GM21360 (cell line): ENCODE results near the gene TSC22D3.
A peak's percentile ranks its signal among the peaks of the same experiment; 100 is the strongest.

Source experiments
- ATAC-seq: cut with Tn5 transposase; IDR thresholded peaks from one replicate; pipeline ENCODE4 v1.9.1; 2021; ENCODE audit warnings: mild to moderate bottlenecking, moderate library complexity; ENCODE audit not compliant: unreplicated experiment

TSC22D3 gene

DNA sequence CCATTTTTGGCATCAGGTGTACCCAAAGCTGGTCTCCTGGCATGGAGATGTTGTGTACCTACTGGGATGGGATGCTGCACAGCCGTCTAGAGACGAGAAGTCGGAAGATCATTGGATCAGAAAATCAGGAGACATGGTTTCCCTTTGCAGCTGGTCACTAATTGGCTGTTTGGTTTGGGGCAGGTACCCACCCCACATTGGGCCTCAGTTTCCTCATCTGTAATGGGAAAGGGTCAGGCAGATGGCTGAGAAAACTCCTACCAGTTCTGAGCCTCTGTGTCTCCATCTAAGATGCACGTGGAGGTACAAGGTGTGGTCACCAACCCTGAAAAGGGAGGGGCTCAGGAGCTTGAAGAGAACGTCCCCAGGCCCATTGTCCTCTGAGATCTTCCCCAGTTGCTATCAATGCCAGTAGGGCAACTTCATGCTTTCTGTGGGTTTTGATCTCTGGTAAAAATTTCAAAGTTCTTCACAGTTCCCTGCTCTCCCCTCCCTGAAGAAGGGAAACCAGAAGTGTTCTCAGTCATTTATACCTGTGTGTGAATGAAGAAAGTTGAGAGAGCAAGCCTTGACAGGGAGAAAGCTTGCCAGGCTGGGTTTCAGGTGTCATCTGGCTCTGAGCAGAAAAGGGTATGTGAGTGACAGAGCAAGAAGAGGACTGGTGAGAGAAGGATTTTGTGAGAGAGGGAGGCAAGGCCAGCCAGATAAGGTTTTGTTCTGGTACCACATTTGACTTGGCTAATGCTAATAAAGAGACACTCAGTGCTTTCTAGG lies 15.1 kb downstream of the TSC22D3 start:
- no peak for ATAC-seq

DNA sequence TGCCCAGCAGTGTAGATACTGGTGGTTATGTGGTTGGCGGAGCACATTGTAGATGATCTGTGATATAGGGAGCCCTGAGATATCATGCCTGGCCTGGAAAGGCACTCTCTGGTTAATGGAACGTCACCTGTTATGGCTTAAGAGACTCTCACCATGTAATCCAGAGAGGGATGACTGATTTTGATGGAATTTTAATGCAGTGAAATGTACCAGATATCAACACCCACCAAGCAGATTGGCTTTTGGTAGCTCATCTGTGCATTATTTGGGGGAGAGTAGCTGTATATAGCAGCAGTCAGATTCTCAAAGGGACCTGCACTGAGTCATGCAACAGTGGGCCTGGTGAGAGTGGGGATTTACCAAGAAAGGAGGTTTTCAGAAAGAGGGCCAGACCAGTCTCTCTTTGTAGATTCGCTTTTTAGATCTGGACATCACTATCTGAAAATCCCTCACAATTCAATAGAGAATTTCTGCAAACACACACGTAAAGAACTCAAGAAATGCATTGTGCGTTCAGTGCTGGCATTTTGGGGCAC lies 17.3 kb downstream of the TSC22D3 start:
- ATAC-seq: no peak

DNA sequence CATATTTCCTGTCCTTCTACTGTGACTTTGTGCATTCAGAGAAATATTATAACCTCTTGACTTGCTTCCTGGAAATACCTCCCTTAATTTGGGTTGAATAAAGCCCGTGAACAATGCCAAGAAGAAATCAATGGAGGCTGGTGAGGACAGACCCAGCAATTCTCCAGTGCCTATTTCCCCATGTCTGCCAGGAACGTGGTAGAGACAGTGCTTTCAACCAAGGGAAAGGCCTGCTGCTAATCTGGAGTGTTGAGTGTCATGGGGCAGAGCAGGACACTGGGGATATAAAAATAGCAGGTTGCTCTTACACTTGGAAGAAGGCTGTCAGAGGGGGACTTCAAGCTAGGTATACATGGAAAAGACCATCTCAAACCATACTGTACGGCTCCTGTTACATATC lies 19.9 kb downstream of the TSC22D3 start:
- no peak for ATAC-seq

DNA sequence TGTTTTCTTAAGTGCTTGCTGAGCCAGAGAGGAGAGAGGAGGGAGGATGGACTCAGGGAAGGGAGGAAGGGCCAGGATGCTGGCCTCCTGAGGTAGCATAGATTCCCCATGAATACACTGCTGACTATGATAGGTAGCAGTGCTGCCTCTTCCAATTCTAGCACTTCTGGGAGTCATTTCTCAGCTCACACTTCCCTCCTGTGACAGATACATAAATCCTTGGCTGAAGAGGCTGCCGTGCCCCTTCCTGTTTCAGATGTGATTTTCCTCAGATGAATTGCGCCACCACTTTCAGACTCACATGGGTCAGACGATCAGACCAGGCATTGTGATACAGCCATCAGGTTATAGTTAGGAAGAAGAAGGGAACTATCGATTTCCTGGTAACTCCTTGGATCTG lies 22.4 kb downstream of the TSC22D3 start:
- ATAC-seq: no peak

DNA sequence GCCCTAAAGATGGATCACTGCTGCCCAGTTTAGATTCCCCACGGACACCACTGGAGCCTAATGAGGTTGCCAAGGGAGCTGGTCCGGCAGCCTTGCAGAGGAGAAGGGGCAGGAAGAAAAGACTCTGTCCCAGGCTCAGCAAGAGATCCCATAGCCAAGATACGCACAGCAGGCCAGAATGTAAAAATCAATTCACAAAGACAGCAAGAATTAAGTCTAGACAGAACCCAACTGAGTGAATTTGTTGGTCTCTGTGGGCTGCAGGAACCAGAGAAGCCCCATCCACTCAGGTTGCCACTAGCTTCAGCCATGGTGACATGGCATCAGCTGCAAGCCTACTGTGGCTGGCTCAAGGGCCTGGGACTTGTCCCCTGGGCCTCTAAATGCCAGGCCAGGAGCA lies 22.9 kb downstream of the TSC22D3 start:
- no peak for ATAC-seq

DNA sequence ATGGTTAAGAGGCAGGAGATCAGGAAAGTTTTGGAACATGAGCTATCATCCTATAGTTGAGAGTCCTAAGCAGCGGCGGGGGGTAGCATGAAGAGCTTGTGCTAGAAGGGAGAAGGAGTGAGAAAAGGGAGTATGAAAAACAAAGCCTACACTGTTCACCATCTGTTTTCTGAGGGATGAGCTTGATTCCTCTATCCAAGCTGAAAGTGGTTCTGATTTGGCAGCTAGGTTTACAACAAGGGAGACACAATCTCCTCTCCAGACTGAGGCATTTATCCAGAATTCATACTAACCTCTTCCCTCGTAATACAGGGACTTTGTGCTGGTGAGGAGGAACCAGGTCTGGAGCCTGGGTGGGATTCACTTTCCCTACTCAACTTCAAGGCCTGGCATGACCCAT lies 23.5 kb downstream of the TSC22D3 start:
- no peak for ATAC-seq

GRCh38 chrX:107750861-107751445 lies 24.6 kb downstream of the TSC22D3 start:
- ATAC-seq: no peak

- ATAC-seq: no peak
These were observed 25.3 kb downstream of the TSC22D3 start for GRCh38 chrX:107750263-107750662.

GRCh38 chrX:107748506-107748905 lies 27.1 kb downstream of the TSC22D3 start:
- no peak for ATAC-seq

DNA sequence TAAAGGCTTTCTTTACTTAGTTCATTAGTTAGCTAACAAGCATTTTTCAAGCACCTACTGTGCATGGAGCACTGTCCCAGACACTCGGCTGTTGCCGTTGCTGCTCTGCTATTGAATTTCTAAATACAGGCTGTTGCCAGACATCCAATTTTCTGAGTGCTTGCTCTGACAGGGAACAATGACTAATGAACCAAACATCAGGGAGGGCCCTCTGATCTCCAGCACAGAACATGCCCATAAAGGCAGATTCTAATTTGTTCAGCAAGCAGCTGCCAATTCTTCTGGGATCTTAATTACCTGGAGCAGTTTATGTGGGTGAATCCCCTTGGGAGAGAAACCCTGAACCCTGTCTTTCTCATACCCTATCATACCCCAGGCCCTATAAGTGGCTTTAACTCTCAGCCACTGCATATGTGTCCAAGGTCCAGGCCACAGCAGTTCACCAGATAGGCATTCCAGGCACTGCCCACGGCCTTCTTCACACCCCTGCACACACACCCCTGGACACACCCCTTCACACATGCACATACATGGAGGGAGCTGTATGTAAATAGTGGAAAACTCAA lies 27.9 kb downstream of the TSC22D3 start:
- ATAC-seq: no peak

DNA sequence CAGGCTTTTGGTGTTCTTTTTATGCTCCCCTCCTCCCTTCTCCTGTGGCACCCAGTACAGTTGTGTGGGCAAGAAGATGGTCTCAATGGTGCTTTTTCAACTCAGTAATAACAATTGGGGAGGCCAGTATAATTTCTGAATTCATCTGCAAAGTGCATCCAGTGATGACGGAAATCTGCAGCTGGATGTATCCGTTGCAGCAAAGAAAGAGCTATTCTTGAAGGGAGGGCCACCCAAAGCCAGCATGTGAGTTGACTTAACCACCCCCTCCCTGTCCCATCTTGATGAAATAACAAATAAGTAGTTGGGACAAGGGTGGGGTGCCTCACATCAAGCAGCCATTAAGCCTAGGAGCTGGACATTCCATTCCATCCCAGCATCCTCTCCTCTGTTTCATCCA lies 30.7 kb downstream of the TSC22D3 start:
- ATAC-seq: no peak

DNA sequence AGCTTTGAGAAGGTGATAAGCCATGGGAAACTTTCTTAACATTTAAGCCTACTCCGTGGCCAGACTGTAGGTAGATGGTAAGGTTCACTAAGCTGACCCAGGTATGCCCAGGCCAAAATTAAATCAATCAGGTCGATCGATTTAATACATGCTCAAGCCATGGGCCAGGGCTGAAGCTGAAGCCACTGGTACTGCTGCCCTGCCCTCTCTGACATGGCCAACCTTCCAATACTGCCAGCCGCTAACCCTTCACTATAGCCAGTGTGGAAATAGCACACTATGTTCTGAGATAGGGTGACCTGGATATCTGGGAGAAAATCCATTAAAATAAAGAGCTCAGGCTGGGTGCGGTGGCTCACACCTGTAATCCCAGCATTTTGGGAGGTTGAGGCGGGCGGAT lies 31.6 kb downstream of the TSC22D3 start:
- ATAC-seq: no peak

- no peak for ATAC-seq
These were observed 32.8 kb downstream of the TSC22D3 start for GRCh38 chrX:107742700-107743191.

GRCh38 chrX:107741404-107741790 lies 34.2 kb downstream of the TSC22D3 start:
- peak; percentile 9 for ATAC-seq

DNA sequence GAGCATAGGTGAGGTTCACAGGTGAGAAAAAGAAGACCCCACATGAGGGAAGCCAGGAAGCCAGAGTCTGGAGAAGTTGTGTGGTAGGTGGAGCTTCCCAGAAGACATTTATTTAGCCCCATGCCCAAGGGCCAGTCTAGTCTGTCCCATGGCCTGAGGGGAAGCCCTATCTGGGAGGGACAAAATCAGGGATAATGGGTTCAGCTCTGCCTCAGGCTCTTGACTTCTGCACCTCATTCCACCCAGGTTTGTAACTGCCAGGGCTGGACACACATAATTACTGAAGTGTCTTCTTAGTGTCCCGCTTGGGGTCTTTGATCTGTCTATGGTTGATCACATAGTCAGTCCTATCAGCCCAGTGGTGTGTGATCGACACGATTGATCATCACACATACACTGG lies 36.0 kb downstream of the TSC22D3 start:
- ATAC-seq: no peak

DNA sequence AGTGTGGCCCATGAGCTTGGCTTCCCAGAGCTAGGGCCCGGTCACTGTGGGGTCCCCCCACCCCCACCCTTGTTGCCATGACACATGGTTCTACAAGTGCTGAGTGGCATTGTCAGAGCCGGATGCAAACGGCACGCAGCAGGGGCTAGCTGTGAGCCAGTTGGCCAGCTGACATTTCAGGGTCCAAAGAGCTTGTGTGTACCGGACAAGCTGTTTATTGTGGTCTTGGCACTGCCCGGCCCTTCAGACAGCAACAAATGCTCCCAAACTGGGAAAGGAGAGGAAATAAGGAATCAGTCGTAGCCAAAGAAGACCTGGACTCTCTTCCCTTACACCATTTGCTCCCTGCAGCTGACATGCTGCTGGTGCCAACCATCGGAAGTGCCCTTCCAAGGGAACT lies 36.8 kb downstream of the TSC22D3 start:
- ATAC-seq: no peak

- no peak for ATAC-seq
These were observed 37.3 kb downstream of the TSC22D3 start for GRCh38 chrX:107738272-107738671.

GRCh38 chrX:107736781-107737531 lies 38.6 kb downstream of the TSC22D3 start:
- no peak for ATAC-seq

- no peak for ATAC-seq
These were observed 40.9 kb downstream of the TSC22D3 start for GRCh38 chrX:107734646-107735045.

- no peak for ATAC-seq
These were observed 41.9 kb downstream of the TSC22D3 start for GRCh38 chrX:107733686-107734085.

DNA sequence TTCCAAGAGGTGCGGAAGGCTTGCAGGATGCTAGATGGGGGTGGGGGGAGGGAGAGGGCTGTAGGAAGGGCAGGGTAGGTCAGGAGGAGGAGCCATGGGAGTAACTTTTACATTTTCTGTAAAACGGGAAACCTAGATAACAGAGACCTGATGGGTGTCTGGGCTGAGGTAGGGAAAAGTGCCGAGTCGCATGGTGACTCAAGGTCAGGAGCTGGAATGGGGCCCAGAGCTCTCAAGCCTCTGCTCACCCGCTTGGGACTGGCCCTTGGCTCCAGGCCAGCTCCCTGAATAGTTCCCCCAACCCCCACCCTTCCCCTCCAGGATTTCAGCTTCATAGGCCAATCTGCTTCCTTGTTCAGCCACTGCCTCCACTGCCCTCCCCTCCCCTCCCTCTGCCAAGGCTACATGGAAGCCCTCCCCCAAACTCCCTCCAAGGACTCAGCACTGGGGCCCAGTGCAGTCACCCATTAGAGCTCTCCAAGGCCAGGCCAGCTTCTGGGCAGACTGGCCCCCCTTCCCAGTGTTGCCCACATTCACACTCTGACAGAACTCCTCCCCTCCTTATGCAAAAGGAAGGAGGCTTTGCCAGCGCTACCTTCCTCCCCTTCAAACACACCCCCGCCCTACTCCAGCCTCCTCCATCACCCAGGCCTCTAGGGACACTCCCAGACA lies 43.6 kb downstream of the TSC22D3 start:
- ATAC-seq: no peak
